Right renal pelvis (tissue), 4 donors: ENCODE data around the gene NPFFR1. TPM values are rescaled to one million over a fixed set of nuclear protein-coding genes. Genes with fewer than 3 reads are reported as not detected.

Experiments
- DNase-seq, 4 donors: peaks; one replicate each; pipeline ENCODE4 v3.0.0-alpha.2; 2013; ENCODE audit warnings: low read depth in 4 of 4, low spot score in 3 of 4, missing footprints in 1 of 4
- polyA plus RNA-seq, 4 donors: library from polyadenylated mRNA; unstranded; fragments of 120-200 nt; gene quantifications; one replicate each; pipeline ENCODE4 v1.2.1, GENCODE V29; 2013; ENCODE audit not compliant: insufficient read length in 4 of 4

The NPFFR1 gene, protein sequence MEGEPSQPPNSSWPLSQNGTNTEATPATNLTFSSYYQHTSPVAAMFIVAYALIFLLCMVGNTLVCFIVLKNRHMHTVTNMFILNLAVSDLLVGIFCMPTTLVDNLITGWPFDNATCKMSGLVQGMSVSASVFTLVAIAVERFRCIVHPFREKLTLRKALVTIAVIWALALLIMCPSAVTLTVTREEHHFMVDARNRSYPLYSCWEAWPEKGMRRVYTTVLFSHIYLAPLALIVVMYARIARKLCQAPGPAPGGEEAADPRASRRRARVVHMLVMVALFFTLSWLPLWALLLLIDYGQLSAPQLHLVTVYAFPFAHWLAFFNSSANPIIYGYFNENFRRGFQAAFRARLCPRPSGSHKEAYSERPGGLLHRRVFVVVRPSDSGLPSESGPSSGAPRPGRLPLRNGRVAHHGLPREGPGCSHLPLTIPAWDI
- polyA plus RNA-seq, result under 1 TPM; 0.10 to 0.20 (median 0.14) TPM

DNA sequence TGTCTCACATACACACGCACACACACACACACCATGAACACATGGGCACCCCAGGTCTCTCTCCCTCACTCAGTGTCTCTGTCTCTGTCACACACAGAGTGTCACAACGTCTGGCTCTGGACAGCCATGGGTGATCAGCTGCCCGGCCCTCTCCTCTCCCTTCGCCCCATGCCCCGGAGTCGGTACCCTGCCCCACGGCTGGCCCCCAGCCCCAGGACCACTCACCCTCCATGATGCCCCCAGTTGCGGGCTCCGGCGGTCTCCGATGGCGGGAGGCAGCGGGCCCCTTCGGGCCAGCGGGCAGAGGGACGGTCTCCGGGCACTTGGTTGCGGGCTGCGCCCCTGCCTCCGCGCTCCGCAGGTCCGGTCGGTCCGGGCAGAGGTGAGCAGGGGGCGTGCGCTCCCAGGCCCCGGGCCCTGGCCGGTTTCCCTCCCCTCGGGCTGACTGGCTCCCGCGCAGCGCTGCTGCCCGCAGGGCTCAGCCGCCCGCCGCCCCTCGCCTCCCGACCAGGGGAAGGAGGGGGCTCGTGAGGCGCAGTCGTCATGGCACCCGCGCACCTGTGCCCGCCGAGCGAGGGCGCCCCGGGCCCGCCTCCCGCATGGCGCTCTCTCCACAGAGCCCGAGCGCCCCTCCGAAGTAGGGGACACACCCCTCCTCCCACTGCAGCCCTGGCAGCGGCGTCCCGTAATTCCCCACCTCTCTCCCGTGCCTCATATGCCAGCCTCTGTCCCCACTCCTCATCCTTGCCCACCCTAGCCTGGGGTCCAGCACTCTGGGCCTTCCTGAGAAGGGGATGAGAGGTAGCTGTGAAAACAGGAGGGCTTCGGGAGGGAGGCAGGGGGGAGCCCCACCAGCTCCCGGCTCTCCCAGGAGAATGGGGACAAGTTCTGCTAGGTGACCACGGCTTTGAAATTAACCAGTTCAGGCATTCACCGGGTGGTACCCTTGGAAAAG, at the start of gene NPFFR1:
NPFFR1 (minus strand) TSS at position 560 of the 955 bp plus-strand sequence; CDS start at position 232, 328 bp downstream.
- DNase-seq, result no peak

- DNase-seq, result no peak
Observed at GRCh38 chr10:70333268-70333667, 49.5 kb upstream of the NPFFR1 start.

DNA sequence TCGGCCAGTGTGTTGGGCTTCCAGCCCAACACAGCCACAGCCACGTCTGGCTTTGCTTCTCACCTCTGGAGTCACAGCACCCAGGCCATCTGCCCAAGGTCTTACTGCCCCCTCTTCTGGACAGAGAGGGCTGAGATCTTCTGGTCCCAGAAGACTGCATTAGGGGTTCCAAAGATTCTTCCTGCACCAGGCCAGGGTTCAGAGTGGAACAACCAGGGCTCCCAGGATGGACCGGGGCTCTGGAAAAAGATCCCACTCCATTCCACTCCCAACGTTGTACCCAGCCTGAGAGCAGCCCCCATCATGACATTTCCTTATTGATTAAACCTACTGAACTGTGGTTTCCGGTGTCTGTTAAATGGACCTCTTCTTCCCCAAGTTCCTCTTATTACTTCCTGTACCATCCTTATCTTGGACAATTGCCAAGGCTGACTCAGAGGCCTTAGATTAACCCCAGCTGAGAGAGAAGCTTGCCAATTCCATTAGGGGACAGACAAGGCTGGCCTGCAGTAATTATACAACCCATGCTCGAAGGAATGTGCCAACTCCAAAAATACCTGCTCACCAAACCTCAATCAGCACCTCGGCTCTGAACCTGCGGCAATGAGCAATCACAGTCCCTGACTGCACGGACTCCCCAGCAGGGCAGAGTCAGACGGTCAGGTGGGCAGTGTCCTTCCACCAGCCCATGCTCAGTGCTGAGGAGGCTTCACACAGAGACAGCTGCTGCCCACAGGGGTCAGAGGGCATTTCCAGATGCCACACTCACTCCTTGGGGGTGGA, 47.9 kb upstream of the NPFFR1 start:
- DNase-seq, result peak in 2 of 4 donors; percentile 10 to 40

DNA sequence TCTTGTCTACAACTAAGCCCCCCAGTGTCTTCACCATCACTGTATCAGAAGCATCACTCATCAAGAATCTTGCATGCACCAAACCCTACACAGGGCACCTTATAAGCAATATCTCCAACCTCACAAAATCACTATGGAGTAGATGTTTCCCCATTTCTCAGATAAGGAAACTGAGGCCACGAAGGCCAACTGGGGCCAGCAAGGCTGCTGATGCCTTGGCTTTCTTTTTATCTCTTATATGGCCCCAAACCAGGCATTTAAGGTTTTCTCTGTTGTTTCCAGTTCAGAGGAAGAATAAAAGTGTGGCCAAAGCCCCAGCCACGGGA, 47.3 kb upstream of the NPFFR1 start:
- no peak for DNase-seq

DNA sequence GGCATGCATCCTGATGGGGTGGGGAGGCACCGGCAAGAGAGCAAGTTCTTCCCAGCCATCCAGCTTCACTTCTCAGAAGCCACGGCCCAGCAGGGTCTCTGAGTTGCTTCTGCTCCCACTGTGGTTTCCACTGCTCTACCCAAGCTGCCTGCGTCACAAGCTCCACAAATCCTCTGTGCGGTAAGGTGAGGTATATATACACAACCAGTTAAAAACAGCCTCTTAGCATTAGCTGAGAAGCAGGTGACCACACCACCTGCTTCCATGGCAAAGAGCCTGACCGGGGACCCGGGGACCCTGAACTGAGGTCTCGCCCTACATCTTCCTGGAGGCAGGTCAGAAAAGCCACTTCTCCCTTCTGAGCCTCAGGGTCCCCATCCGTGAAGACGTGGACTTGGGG, 46.9 kb upstream of the NPFFR1 start:
- DNase-seq, result no peak

DNA sequence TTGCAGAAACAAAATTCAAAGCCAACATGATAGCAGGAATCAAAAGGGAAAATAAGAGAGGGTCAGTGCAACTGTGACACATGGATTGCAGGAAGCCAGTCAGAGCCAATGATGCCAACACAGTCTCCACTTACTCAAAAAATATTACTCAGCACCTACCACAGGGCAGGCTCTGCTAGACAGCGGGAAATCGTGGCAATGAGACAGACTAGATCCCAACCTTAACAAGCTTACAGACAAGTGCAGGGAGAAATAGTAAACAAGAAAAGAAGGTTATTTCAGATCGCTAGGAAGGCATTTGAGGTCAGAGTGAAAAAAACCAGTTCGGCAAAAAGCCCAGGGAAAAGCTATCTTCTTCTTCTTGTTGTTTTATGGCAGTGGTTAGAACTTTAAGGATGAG, 45.2 kb upstream of the NPFFR1 start:
- no peak for DNase-seq

DNA sequence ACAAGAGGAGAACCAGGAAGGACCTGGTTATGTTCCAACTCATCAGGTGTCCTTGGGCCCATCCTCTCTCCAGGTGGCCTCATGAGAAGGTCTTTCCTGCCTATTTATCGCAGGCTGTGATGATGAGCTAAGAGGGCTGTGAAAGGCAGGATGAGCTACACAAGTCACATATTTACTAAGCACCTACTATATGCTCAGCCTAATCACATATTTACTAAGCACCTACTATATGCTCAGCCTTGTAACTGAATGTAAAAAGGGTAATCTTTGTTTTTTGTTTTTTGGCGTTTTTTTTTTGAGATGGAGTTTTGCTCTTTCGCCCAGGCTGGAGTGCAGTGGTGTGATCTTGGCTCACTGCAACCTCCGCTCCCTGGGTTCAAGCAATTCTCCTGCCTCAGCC, 44.2 kb upstream of the NPFFR1 start:
- DNase-seq, result no peak

DNA sequence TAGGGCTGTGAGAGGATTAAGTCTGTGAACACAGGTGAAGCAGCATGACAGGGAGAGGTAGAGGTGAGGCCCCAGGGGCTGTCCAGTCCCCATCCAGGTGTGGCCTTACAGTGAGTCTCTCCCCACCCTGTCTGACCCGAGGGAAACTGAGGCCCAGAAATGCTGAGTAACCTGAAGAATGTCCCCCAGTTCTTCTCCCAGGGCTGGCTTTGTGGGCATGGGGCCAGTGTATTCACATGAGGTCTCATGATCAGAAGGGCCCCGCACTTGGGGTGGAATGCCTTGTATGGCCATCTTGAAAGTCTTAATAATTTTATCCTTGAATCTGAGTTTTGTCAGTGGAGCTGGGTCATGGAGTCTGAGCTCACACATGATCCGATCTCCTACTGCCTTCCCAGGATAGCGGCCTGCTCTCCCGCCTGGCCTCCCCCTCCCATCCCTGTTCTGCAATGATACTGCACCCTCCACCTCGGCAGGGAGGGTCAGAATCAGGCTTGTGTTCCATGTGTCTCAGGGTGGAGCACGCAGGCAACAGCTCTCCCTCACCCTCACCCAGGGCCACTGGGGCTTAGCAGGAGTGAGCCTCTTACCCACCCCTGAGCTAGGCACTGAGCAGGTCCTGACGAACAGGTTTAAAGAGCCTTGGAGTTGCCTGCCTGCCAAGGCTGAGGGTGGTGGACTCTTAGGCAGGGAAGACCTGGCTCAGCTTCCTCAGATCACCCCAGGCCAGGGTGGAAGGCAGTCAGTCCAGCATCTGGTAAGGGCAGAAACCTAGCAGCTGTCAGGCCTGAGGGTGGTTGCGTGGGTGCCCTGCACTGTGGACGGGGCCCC, 41.4 kb upstream of the NPFFR1 start:
- DNase-seq, result no peak

GRCh38 chr10:70324339-70324861, 40.6 kb upstream of the NPFFR1 start:
- DNase-seq, result peak in 3 of 4 donors; percentile 16 to 36 (median 31)

GRCh38 chr10:70323697-70324338, 40.0 kb upstream of the NPFFR1 start:
- no peak for DNase-seq

DNA sequence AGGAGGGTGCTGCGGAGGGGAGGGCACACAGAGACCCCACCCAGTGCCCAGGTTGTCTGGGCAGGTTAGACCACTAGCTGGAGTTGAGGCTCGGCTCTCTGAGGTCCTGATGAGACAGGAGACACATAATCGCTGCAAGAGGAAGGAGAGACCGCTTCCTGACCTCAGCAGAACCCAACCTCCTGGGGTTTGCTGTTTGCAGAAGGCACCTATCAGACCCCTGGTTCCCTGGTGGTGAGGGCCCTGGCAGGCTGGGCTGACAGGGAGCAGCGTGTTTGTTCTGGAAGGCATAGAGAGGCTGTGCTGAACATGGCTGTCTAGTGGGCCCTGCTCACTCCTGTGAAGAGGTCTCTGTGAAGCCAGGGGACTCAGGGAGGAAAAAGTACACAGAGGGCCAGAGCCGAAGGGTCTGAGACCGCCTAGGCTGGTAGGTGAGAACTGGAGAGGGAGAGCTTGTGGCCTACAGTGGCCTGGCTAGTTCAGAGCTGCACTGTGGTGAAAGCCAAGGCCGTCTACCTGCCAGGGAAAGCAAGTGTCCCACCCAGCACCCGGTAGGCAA, 39.4 kb upstream of the NPFFR1 start:
- no peak for DNase-seq

DNA sequence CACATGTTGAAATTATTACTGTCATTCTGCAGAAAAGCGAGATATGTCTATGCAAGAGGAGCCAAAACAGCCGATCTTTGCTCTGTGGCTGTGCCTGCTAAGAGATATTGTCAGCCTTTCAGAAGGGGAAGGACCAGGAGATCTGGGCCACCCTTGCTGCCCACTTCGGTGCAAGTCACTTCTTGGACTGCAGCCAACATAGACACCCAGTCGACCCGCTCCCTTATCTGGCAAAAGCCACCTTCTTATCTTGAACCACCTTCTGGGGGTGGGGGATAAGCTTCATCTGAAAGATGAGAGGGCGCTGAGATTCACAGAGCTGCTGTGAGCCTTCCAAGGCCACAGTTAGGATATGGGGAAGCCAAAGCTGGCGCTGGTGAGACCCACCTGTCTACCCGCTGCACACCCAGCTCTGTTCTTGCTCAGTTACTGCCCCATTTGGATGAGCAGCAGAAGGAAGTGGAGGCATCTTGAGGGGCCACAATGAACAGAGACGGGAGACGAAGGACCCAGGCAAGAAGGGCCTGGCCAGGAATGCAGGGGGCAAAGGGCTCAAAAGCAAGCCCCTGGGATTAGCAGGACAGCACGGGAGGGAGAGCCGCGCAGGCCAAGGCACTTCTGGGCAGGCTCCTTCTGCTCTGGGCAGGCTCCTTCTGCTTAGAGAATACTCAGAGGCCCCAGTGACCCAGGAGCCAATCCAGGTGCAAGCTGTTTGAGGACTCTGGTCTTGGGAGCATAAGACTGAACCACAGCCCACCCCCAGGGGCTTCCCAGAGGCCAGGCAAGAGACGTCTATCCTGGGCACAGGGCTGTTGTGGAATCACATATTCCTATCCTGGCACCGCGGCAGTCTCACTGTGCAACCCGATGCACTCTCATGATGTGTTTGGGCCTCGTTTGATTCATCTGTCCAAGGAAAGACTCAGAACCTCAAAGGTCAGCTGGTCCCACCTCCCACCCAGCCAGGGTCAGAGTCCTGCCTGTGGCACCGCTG, 38.4 kb upstream of the NPFFR1 start:
- no peak for DNase-seq

- no peak for DNase-seq
Observed at GRCh38 chr10:70321233-70321632, 37.4 kb upstream of the NPFFR1 start.

DNA sequence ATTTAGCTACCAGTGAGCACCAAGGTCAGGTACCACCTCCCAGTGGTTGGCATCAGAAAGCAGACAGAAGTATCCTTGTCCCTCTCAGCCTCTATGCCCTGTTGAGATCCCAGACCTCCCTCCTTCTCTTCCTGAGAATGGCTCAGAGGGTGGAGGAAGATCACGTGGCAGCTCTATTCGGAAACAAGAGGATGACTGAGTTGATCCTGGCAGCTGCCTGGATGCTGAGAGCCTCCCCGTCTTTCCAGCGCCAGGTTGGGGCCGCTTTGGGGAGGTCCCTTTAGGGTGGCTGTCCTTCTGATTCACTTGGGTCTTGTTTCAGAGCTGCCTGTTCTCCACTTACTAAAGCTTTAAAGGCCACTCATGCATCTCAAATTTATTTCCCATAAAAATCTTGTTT, 36.9 kb upstream of the NPFFR1 start:
- no peak for DNase-seq

- no peak for DNase-seq
Observed at GRCh38 chr10:70319824-70320223, 36.0 kb upstream of the NPFFR1 start.

DNA sequence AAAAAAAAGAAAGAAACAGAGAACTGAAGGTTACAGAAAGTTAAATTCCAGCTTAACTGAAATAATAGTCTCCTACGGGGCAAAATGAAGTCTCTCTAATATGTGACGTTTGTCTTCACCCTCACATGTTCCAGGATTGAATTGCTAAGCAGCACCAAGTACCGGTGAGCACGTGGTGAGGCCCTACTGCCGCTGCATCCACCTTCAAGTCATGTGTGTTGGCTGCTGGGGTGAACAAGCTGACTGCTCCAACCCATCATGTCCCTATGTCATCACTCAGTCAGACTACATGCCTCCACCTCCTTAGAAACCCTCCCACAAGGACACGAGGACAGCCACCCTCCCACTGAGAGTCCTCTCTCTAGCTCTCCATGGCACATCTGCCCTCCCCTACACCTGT, 35.4 kb upstream of the NPFFR1 start:
- DNase-seq, result no peak

GRCh38 chr10:70317943-70318318, 34.1 kb upstream of the NPFFR1 start:
- DNase-seq, result no peak
